Ovary (tissue), 9 donors: Measurements from ENCODE around the gene TPX2. TPM values are rescaled to one million over a fixed set of nuclear protein-coding genes. Genes with fewer than 3 reads are reported as not detected.

Experiments
- DNase-seq, 5 donors: peaks; one replicate each; pipeline ENCODE4 v3.0.0-alpha.2; 2019 to 2020
- H3K27ac ChIP-seq, 2 donors: fragments of 200-600 bp; one replicate each; pipeline versions ENCODE4 v1.5.1 to v1.8.0; 2019 to 2022
- H3K27me3 ChIP-seq: fragments of 200-600 bp; one replicate; pipeline ENCODE4 v1.8.0; 2022
- H3K36me3 ChIP-seq: fragments of 200-600 bp; sonication (generic); one replicate; pipeline ENCODE4 v1.5.1; 2019
- H3K4me1 ChIP-seq: one replicate; pipeline ENCODE4 v1.8.1; 2013; ENCODE audit warnings: mild to moderate bottlenecking, moderate library complexity; ENCODE audit not compliant: insufficient read depth
- H3K4me3 ChIP-seq: fragments of 200-600 bp; sonication (generic); one replicate; pipeline ENCODE4 v1.5.1; 2017
- H3K9me3 ChIP-seq, 2 donors: fragments of 200-600 bp in 1 of 2; sonication (generic) in 1 of 2; one replicate each; pipeline versions ENCODE4 v1.5.1 to v1.8.1; 2013 to 2019; ENCODE audit warnings: mild to moderate bottlenecking in 1 of 2, moderate library complexity in 1 of 2
- EP300 ChIP-seq: sonication (generic); formaldehyde crosslinking; IDR thresholded peaks from one replicate; pipeline ENCODE4 v1.6.1; 2017; ENCODE audit warnings: antibody characterized with exemption
- POLR2A ChIP-seq: fragments of 450-650 bp; IDR thresholded peaks from one replicate; pipeline ENCODE4 v1.6.1; 2017; ENCODE audit warnings: antibody characterized with exemption, mild to moderate bottlenecking, moderate library complexity
- WGBS, 3 donors: extraction: QIAGEN DNeasy Blood & Tissue Kit in 1 of 3; methylation state at CpG; one replicate each; pipeline versions ENCODE4 v1.1.5 to v1.1.7; 2013 to 2017; 5-methylcytosine and 5-hydroxymethylcytosine counted together
- intact Hi-C, 4 donors: fragments of 100-400 bp; cut with DNase I; formaldehyde crosslinking; loops; one replicate each; pipeline versions ENCODE4 v1.11.0 to v1.15.1; 2022 to 2023
- polyA plus RNA-seq, 2 donors: library from polyadenylated mRNA; stranded (reverse); fragments of 200-250 nt in 1 of 2; fragments of 350-450 nt in 1 of 2; fragmentation: Illumina TruSeq in 1 of 2; extraction: RNeasy Lipid Tissue Mini Kit (QIAGEN cat#74804) in 1 of 2; gene quantifications; one replicate each; pipeline ENCODE4 v1.2.3, GENCODE V29; 2013 to 2014
- total RNA-seq, 7 donors: library from RNA; depleted of rRNA in 2 of 7; stranded (reverse); fragments of >200 nt in 2 of 7; fragmentation: NEBNext Ultra II Directional in 3 of 7; extraction: Animal tissue kit (Norgen Biotek cat#: 25700) in 3 of 7; gene quantifications; one replicate each; pipeline versions ENCODE4 v1.1.0 to v1.2.4, GENCODE V29; 2016 to 2023
- TF ChIP-seq, protein P1 (sequence below), 3 donors: fragments of 450-650 bp in 2 of 3; fragments of 200-600 bp in 1 of 3; IDR thresholded peaks; one replicate each; pipeline versions ENCODE4 v1.5.1 to v1.8.0; 2016 to 2022; ENCODE audit warnings: antibody characterized with exemption in 3 of 3, mild to moderate bottlenecking in 1 of 3
- donor health status: DM: no; HTN: no; CAD: no; lungs with moderate emphysema.
- donor health status: DM: no; HTN: no; CAD: no.
- donor health status: Bipolar disorder and iron deficiency.
- donor health status: DM: yes; HTN: yes; CAD: no.
- donor health status: DM: no; HTN: no; CAD: no.
- donor health status: DM: yes; HTN: yes; CAD: no.

The TPX2 gene
- total and polyA plus RNA-seq, 9 donors, result 0.10 to 5.2 (median 0.91) TPM

DNA sequence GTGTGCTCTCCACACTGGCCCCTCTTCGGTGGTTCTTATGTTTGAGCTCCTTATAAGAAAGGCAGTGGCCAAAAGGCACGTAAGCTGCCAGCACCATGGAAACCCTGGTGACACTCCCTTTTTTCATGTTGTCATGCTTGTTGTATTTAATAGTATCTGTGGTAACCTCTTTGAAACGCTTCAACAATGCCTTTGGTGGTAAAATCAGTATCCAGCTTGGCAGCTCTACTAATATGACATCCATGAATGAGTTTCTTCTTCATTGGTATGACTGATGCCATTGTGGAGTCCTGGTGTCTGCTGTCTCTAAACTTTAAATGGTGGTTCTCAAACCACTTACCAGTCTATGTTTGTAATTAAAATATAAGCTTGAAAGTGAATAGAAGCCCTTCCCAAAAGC lies 69.4 kb downstream of the TPX2 start:
- TF ChIP-seq, protein P1, sequence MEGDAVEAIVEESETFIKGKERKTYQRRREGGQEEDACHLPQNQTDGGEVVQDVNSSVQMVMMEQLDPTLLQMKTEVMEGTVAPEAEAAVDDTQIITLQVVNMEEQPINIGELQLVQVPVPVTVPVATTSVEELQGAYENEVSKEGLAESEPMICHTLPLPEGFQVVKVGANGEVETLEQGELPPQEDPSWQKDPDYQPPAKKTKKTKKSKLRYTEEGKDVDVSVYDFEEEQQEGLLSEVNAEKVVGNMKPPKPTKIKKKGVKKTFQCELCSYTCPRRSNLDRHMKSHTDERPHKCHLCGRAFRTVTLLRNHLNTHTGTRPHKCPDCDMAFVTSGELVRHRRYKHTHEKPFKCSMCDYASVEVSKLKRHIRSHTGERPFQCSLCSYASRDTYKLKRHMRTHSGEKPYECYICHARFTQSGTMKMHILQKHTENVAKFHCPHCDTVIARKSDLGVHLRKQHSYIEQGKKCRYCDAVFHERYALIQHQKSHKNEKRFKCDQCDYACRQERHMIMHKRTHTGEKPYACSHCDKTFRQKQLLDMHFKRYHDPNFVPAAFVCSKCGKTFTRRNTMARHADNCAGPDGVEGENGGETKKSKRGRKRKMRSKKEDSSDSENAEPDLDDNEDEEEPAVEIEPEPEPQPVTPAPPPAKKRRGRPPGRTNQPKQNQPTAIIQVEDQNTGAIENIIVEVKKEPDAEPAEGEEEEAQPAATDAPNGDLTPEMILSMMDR (IDR thresholded peaks at IDR 0.05), result no peak
- no peak for TF ChIP-seq POLR2A
- no peak for TF ChIP-seq EP300
- H3K4me1 ChIP-seq, result peaks cover 6% of the 10 kb centered on the region
- no peak overlapping the region for H3K4me3 ChIP-seq
- no peaks in the 10 kb centered on the region for H3K36me3 ChIP-seq
- intact Hi-C loops, result no loop called here
- no peak for DNase-seq
- no peaks in the 10 kb centered on the region for H3K27me3 ChIP-seq
- 89 to 97% (median 93%) methylated on average over 3 of the region's 3 CpGs for WGBS, 3 donors
- no peaks in the 10 kb centered on the region for H3K9me3 ChIP-seq
- H3K27ac ChIP-seq, result no peak overlapping the region

DNA sequence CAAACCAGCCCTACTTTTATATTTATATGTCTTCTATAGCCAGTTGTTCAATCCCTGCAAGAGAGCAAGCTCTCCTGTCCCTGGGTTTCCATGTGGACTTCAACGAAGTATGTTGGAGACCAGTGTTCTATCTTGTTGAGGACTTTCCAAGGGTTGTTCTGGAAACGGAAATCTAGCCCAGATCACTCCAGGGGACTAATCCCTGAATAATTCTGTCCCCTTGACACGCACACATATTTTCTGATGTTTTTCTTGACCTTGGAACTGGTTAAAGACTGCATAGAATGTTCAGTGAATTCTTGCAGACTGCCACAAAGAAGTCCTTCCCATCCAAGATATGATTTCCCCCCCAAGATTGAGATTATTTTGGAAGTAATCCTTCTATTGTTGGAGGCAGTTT lies 70.6 kb downstream of the TPX2 start:
- H3K27me3 ChIP-seq, result no peaks in the 10 kb centered on the region
- intact Hi-C loops, result no loop called here
- H3K4me1 ChIP-seq, result peaks cover 6% of the 10 kb centered on the region
- no peaks in the 10 kb centered on the region for H3K9me3 ChIP-seq
- H3K27ac ChIP-seq, result no peak overlapping the region
- H3K4me3 ChIP-seq, result no peak overlapping the region
- no peaks in the 10 kb centered on the region for H3K36me3 ChIP-seq
- no peak for TF ChIP-seq EP300
- TF ChIP-seq, protein P1 (IDR thresholded peaks at IDR 0.05), result no peak
- TF ChIP-seq POLR2A, result no peak
- WGBS, 3 donors, result 62 to 74% (median 70%) methylated on average over 3 of the region's 3 CpGs
- no peak for DNase-seq

DNA sequence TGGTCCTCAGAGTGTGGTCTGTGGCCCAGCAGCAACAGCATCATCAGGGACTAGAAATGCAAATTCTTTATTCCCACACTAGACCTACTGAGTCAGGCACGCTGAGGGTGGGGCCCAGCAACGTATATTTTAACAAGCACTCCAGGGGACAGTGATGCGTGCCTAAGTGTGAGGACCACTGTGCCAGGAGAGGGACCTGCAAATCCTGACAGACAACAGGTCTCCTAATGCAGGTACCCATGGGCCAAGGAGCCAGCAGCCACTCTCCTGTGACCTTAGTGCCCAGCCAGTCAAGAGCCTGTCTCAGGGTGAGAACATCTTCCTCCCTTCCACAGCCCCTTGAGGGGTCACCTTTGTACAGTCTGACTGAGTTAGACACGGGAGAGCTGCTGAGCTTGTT lies 72.1 kb downstream of the TPX2 start:
- DNase-seq, result no peak
- Histone ChIP-seq H3K27me3 (no peaks in the 10 kb centered on the region), H3K27ac (no peak overlapping the region), H3K9me3 (no peaks in the 10 kb centered on the region), H3K4me1 (peaks cover 6% of the 10 kb centered on the region), H3K4me3 (no peak overlapping the region), H3K36me3 (no peaks in the 10 kb centered on the region)
- TF ChIP-seq EP300, result no peak
- TF ChIP-seq, protein P1 (IDR thresholded peaks at IDR 0.05), result no peak
- TF ChIP-seq POLR2A, result no peak
- intact Hi-C loops, result no loop called here
- 81 to 89% (median 88%) methylated on average over 4 of the region's 4 CpGs for WGBS, 3 donors

DNA sequence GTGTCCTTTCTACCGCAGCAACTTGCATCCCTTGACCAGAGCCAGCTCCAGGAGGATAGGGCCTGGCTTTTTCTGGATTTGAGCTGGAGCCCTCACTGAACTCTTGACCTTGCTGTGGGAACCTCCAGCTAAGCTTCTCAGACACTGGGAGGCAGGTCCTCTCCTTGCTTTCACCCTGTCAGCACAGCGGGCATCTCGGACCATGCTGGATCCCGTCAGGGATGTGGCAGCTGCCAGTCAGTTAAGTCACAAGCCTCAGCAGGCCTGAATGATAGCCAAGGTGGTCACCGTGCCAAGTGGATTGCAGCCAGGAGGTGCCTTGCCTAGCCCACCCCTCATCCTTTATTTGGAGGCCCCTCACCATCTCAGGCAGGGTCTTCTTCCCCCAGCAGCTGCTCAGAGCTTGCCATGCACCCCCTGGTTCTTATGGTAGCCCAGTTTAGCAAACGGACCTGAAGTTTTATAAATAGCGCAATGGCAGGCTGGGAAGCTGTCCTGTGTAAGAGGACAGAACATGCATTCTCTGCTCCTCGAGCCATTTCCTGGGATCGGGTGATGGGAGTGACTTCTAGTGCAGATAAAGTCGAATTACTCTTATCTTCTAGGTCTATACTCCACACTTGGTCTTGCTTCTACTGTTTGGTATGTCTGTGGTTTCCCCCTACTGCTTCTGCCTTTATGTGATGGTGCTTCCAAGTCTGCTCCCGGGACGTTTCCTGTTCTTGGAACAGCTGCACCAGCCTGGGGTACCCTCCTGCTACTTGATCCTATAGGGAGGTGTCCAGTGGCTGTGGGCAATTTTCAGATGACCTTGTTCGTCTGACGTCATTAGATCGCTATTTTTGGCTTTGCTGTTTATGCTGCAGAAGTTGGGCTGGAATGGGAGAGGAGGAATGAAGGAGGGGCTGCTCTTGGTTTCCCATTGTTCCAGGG lies 73.0 kb downstream of the TPX2 start:
- intact Hi-C loops, result no loop called here
- H3K9me3 ChIP-seq, result no peaks in the 10 kb centered on the region
- no peak for TF ChIP-seq EP300
- TF ChIP-seq, protein P1 (IDR thresholded peaks at IDR 0.05), result no peak
- no peak for TF ChIP-seq POLR2A
- no peaks in the 10 kb centered on the region for H3K36me3 ChIP-seq
- H3K27ac ChIP-seq, result no peak overlapping the region
- WGBS, 3 donors, result 32 to 42% (median 38%) methylated on average over 15 of the region's 15 CpGs
- no peak overlapping the region for H3K4me3 ChIP-seq
- no peak for DNase-seq
- no peaks in the 10 kb centered on the region for H3K27me3 ChIP-seq
- peaks cover 6% of the 10 kb centered on the region for H3K4me1 ChIP-seq
